Measurements from ENCODE around the gene COQ4.

- TF ChIP-seq CTCF (IDR thresholded peaks at IDR 0.05; ENCODE audit: control extremely low read depth in 1 of 3, insufficient read depth in 1 of 3, low read depth in 1 of 3, low read length in 3 of 3): no peak
- no peak for TF ChIP-seq ATF2 (IDR thresholded peaks at IDR 0.05; ENCODE audit: low read length)
- peak; percentile 59; the same call in 1 of the 2 replicates for TF ChIP-seq YY1 (IDR thresholded peaks at IDR 0.05; ENCODE audit: low read depth, low read length)
- TF ChIP-seq FOSL1 (IDR thresholded peaks at IDR 0.05; ENCODE audit: insufficient read depth, low read depth, low read length): no peak
- TF ChIP-seq SRF (IDR thresholded peaks at IDR 0.05; ENCODE audit: low read depth, low read length): no peak
- TF ChIP-seq MAX (IDR thresholded peaks at IDR 0.05): no peak
- TF ChIP-seq POLR2A (IDR thresholded peaks at IDR 0.05; ENCODE audit: control extremely low read depth in 1 of 2, low read depth in 2 of 2, low read length in 2 of 2): peak; percentile 96 to 99
- no peak for TF ChIP-seq KDM1A (IDR thresholded peaks at IDR 0.05; ENCODE audit: borderline replicate concordance, low read length)
- TF ChIP-seq USF2 (IDR thresholded peaks at IDR 0.05; ENCODE audit: low read length): peak; percentile 38; the same call in 1 of the 2 replicates
- no peak for TF ChIP-seq EP300 (IDR thresholded peaks at IDR 0.05; ENCODE audit: borderline replicate concordance in 1 of 2, low read depth in 2 of 2, low read length in 2 of 2)
- TF ChIP-seq SP1 (IDR thresholded peaks at IDR 0.05; ENCODE audit: low read depth, low read length): peak; percentile 83
- no peak for TF ChIP-seq TEAD4 (IDR thresholded peaks at IDR 0.05; ENCODE audit: low read depth, low read length)
- TF ChIP-seq TAF1 (IDR thresholded peaks at IDR 0.05; ENCODE audit: low read depth, low read length): peak; percentile 98
These were observed 46.5 kb upstream of the COQ4 start, which contains the start of gene SWI5 for GRCh38 chr9:128276008-128276573.
